Measurements from ENCODE around the gene HNRNPA2B1. TPM values are rescaled to one million over a fixed set of nuclear protein-coding genes. Genes with fewer than 3 reads are reported as not detected.
"Not testable (repeated sequence)": the region's sequence is repeated elsewhere in the genome, so short reads cannot be mapped to it uniquely, and the experiment has no call there.

The HNRNPA2B1 gene
- total and polyA plus RNA-seq, 2 experiments from 2014 or later = 450 to 880 TPM

GRCh38 chr7:26149391-26149977 lies 51.1 kb downstream of the HNRNPA2B1 start:
- no peak overlapping the region for H3K4me3 ChIP-seq
- H3K4me1 ChIP-seq (ENCODE audit: low read depth) = no peaks in the 10 kb centered on the region
- no peak for DNase-seq (ENCODE audit: low read depth in 1 of 2, low spot score in 1 of 2)
- peaks cover 30% of the 10 kb centered on the region for H3K27me3 ChIP-seq
- H3K27ac ChIP-seq = no peak overlapping the region
- no peak for TF ChIP-seq CTCF (IDR thresholded peaks at IDR 0.05; ENCODE audit: low read depth, low read length)
- H3K9me3 ChIP-seq (ENCODE audit: low read depth) = no peaks in the 10 kb centered on the region
- H3K36me3 ChIP-seq = no peaks in the 10 kb centered on the region

- peaks cover 19% of the 10 kb centered on the region for H3K27me3 ChIP-seq
- not testable (repeated sequence) for H3K4me3 ChIP-seq; H3K9me3 ChIP-seq (ENCODE audit: low read depth); H3K4me1 ChIP-seq (ENCODE audit: low read depth); H3K36me3 ChIP-seq; DNase-seq (ENCODE audit: low read depth in 1 of 2, low spot score in 1 of 2); H3K27ac ChIP-seq
Observed at GRCh38 chr7:26148307-26148700, 52.2 kb downstream of the HNRNPA2B1 start.

GRCh38 chr7:26147646-26148306 lies 52.8 kb downstream of the HNRNPA2B1 start:
- DNase-seq (ENCODE audit: low read depth in 1 of 2, low spot score in 1 of 2); H3K4me3 ChIP-seq; H3K36me3 ChIP-seq; H3K4me1 ChIP-seq (ENCODE audit: low read depth); H3K9me3 ChIP-seq (ENCODE audit: low read depth); H3K27ac ChIP-seq: not testable (repeated sequence)
- H3K27me3 ChIP-seq = peaks cover 13% of the 10 kb centered on the region

GRCh38 chr7:26147030-26147429 lies 53.5 kb downstream of the HNRNPA2B1 start:
- no peak for DNase-seq (ENCODE audit: low read depth in 1 of 2, low spot score in 1 of 2)
- H3K4me3 ChIP-seq = no peak overlapping the region
- H3K4me1 ChIP-seq (ENCODE audit: low read depth) = peaks cover 8% of the 10 kb centered on the region
- no peak overlapping the region for H3K27ac ChIP-seq
- TF ChIP-seq CTCF (IDR thresholded peaks at IDR 0.05; ENCODE audit: low read depth, low read length) = no peak
- no peaks in the 10 kb centered on the region for H3K36me3 ChIP-seq
- H3K27me3 ChIP-seq = peaks cover 6% of the 10 kb centered on the region
- H3K9me3 ChIP-seq (ENCODE audit: low read depth) = no peaks in the 10 kb centered on the region

GRCh38 chr7:26145238-26145637 lies 55.3 kb downstream of the HNRNPA2B1 start:
- H3K4me3 ChIP-seq = no peak overlapping the region
- DNase-seq (ENCODE audit: low read depth in 1 of 2, low spot score in 1 of 2) = no peak
- H3K27me3 ChIP-seq = no peaks in the 10 kb centered on the region
- TF ChIP-seq CTCF (IDR thresholded peaks at IDR 0.05; ENCODE audit: low read depth, low read length) = no peak
- peaks cover 14% of the 10 kb centered on the region for H3K4me1 ChIP-seq (ENCODE audit: low read depth)
- no peaks in the 10 kb centered on the region for H3K9me3 ChIP-seq (ENCODE audit: low read depth)
- H3K27ac ChIP-seq = no peak overlapping the region
- H3K36me3 ChIP-seq = no peaks in the 10 kb centered on the region

- no peaks in the 10 kb centered on the region for H3K27me3 ChIP-seq
- DNase-seq (ENCODE audit: low read depth in 1 of 2, low spot score in 1 of 2) = no peak
- no peak overlapping the region for H3K4me3 ChIP-seq
- H3K4me1 ChIP-seq (ENCODE audit: low read depth) = peaks cover 14% of the 10 kb centered on the region
- H3K36me3 ChIP-seq = no peaks in the 10 kb centered on the region
- H3K27ac ChIP-seq = no peak overlapping the region
- TF ChIP-seq CTCF (IDR thresholded peaks at IDR 0.05; ENCODE audit: low read depth, low read length) = no peak
- H3K9me3 ChIP-seq (ENCODE audit: low read depth) = no peaks in the 10 kb centered on the region
Observed at GRCh38 chr7:26144184-26145080, 56.1 kb downstream of the HNRNPA2B1 start.
